ENCODE measurements around the gene NKG7.

NKG7 gene

DNA sequence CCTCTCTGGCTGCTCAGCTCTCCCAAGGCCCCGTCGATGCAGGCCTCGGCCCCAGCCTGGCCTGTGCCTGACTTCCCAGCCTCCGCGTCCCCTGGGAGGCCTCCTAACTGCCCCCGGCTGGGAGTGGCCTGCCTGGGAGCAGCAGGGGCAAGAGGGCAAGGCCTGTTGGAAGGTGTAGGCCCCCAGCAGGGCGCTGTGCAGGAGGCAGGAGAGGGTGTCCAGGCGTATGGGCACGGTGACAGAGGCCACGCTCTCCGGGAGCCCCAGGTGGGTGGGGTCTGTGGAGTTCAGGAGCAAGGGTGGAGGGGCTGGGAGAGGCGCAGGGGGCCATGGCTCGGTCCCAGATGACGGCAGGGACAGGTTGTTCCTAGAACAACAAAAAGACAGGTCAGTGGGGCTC is 16.7 kb upstream of the NKG7 start:
- DNase-seq, result no peak

GRCh38 chr19:51387924-51388389 is 15.5 kb upstream of the NKG7 start, which contains the start of gene LIM2:
LIM2 (minus strand) TSS chr19:51387974; CDS start chr19:51387443, 531 bp downstream.
- DNase-seq, result no peak

GRCh38 chr19:51386882-51387520 is 14.5 kb upstream of the NKG7 start:
- DNase-seq, result no peak

GRCh38 chr19:51382004-51382403 is 9.6 kb upstream of the NKG7 start:
- no peak for DNase-seq

DNA sequence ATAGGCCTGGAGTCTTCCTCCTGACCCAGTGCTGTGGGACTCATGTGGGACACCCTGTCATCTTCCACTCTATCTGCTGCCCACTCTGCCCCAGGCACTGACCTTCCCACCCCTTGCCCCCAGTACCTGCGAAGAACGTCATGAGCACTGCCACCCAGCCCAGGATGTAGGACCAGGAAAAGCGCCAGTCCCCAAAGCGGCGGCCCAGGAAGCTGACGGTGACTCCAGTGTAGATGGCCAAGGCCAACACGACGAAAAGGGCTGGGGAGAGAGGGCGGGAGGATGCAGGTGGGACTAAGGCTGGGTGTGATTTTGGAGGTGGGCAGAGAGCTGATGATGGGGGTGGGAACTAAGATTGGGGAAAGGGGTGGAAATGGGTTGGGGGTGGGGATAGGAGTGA is 7.9 kb upstream of the NKG7 start:
- DNase-seq, result no peak

- no peak for DNase-seq
Observed at GRCh38 chr19:51377422-51377821, 5.0 kb upstream of the NKG7 start.

DNA sequence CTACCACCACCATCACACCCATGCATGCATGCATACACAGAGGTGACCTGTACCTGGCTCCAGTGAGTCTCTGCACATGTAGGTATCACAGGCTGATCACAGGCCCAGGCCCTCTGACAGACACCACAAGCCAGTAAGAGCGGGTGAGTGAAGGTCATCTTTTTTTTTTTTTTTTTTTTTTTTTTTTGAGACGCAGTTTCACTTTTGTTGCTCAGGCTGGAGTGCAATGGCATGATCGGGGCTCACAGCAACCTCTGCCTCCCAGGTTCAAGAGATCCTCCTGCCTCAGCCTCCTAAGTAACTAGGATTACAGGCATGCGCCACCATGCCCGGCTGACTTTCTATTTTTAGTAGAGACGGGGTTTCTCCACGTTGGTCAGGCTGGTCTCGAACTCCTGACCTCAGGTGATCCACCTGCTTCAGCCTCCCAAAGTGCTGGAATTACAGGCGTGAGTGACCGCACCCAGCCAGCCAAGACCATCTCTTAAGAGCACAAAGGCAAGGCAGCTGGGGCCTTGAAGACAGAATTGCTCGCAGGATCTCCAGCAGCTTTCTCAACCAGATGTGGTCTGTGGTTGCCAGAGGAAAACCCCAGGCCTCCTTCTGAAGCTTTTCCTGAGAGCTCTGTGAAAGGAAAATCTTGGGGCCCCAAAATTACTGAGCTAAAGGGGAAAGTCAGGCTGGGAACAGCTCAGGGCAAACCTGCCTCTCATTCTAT is 3.2 kb upstream of the NKG7 start:
- DNase-seq, result peak; percentile 38

DNA sequence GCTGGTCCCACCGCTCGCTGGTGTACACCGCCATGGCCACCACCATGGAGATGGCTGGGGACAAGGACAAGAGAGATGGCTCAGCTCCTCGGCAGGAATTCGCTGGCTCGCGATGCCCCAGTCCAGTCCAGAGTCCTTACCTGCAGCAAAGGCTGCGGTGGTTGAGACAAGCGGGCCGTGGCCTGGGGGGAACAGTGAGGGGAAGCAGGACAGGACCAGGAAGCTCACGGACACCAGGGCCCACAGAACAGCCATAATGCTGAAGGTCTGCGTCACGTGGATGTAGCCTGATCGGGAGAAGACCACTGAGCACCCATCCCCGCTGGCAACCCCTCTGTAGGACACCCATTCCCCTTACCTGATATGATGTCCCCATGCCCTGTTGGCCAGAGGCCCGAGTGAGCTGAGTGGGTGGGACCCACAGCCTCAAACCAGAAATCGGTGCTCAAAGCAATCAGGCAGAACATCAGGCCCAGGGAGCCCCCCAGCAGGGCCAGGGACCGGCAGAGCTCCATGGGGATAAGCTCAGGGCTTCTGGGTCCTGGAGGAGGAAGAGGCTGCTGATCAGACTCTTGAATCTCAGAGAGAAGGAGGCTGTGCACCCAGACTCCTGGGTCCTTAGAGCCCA is 319 bp downstream of the NKG7 start:
- DNase-seq, result no peak

DNA sequence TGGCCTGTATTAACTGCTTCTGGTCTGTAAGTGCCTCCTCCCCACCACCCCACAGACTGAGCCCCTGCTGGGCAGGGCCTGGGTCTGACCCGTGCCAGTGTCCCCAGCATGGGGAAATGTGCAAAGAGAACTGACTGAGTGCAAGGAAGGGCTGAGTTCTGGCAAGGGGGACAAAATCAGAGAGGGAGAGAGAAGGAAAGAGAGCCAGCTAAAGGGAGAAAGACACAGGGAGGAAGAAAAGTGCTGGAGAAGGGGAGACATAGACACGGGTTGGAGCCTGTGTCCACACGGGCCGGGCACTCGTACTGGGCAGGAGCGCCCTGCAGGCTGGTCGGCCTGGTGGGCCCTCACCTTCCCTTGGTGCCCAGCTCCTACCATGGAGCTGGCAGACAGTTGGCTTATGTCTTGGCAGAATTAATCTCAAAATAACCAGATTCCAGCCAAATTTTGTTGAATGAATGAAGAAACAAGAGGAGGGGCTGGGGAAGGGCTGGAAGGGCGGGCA is 1.2 kb downstream of the NKG7 start:
- DNase-seq, result no peak

- DNase-seq, result no peak
Observed at GRCh38 chr19:51370230-51370629, 2.2 kb downstream of the NKG7 start.

GRCh38 chr19:51368366-51369282 is 3.8 kb downstream of the NKG7 start, which contains the start of gene CLDND2:
CLDND2 (minus strand) TSS chr19:51369003; CDS start chr19:51368577, 426 bp downstream.
- DNase-seq, result no peak

DNA sequence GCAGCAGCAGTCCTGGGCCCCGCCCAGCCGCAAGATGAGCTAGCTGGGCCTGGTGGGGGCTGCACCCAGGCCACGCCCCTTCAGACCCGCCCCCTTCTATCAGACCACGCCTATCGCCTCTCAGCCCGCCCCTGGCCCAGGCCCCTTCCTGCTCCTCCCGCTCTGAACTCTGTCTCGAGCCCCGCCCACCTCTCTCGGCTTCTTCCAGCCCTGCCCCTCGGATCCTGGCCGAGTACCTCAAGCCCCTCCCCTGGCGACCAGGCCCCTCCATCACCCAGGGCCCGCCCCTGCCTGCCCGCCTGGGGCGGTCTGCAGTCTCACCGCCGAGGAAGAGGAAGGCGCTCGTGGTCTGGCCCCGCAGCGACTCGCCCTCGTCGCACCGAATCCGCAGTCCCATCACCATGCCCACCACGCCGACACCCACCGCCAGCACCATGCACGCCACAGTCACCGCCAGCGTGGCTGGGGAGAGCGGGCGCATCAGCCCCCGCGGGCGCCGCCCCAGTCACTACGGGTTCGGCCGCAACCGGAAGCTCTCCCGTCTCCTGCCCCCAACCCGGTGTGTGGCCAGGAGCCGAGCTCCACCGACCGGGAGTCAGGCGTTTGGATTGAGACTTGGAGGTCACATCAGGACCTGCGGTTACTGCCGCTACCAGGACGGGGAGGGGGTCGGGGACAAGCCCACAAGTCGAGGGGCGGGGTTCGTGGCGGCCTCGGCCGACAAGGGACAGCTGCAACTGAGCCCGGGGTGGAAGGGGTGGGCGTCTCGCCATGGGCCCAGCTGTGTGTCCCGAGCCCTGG is 4.7 kb downstream of the NKG7 start:
- peak; percentile 96 for DNase-seq

GRCh38 chr19:51367255-51367564 is 5.2 kb downstream of the NKG7 start:
- DNase-seq, result no peak

DNA sequence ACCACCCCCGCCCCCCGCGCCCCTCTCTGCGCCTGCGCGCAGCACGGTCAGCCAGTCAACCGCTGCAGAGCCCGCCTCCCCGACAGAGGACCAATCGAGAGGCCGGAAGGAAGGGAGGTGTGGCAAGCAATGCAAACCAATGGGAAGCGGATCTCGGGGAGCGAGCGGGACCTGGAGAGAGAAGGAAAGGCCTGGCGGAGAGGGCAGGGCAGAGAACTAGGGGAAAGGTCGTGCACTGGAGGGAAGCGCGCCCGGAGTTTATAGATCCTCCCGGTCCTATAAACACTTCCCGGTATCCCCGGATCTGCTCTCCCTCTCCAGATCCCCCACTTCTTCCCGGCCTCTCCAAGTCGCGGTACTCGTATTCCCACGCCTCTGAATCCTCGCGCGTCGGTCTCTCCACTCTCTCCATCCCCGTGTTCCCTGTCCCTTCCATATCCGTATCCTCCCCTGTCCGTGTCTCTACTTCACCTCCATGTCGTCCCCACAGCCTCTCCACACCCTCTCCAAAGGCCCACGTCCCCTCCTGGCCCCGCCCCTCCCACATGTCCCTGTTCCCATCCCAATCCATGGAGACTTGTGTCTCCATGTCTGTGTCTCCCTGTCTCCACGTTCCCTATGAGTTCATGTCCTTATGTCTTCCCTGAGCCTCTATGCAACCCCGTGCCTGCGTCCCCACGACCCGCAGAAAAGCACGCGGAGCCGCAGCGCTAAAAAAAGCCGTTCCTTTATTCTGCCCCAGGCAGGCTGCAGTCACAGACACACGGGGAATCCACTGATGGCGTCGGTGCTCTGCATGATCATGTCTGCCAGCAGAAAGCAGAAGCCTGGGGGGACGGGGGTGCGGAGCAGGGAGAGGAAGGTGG is 5.8 kb downstream of the NKG7 start:
- peak; percentile 94 for DNase-seq

DNA sequence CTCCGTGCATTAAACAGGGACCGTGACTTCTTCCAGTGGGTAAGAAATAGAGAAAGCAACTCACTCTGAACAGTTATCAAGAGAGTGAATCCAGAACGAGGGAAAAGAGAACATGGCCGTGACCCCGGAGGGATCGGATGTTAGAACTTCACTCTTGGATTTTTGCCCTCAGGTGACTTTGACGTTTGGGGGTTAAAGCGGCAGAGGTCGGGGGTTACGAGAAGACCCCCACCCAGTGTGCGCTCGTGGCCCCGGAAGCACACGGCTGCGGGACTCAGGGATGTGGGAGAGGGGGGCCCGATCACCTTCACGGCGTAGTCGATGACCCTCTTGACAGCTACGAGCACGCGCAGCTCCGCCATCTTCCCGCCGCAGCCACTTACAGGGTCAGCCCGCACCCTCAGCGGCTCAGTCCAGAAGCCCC is 6.5 kb downstream of the NKG7 start, which contains the start of gene ETFB:
Gene ETFB (minus strand): TSS at position 424 of the 424 bp plus-strand sequence. CDS start 62 bp downstream, at position 362.
- no peak for DNase-seq

- DNase-seq, result peak; percentile 21
Observed at GRCh38 chr19:51365211-51365964, 7.1 kb downstream of the NKG7 start.

- no peak for DNase-seq
Observed at GRCh38 chr19:51364200-51365106, 8.0 kb downstream of the NKG7 start.

GRCh38 chr19:51361239-51361638 is 11.2 kb downstream of the NKG7 start:
- DNase-seq, result no peak

DNA sequence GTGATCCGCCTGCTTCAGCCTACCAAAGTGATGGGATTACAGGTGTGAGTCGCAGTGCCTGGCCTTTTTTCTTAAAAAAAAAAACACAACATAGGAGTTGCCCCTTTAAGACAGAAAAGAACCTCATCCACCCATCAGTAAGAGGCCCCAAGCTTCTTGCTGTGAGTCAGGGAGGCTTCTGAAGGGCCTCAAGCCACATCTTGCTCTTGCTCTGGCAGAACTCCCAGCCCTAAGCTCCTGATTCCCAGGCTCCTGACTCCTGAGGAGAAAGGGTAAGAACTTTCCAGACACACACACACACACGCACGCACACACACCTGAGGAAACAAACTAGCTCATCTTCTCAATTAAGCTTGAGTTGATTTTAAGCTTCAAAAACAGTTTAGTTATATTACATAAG is 13.2 kb downstream of the NKG7 start:
- DNase-seq, result no peak
